A673 (cell line): ENCODE measurements around the gene FBXO41.

Source experiments
- EZH2 ChIP-seq: fragments of 200-600 bp; sonication (generic); IDR thresholded peaks from 2 replicates; pipeline ENCODE4 v1.6.1; 2017; ENCODE audit warnings: borderline replicate concordance, low read depth, mild to moderate bottlenecking, mixed read lengths, antibody characterized with exemption, low read length; ENCODE audit not compliant: poor library complexity, severe bottlenecking
- TF ChIP-seq, protein P1 (sequence below): fragments of 300-800, 200-600 bp; sonication (generic); conservative IDR thresholded peaks from 2 replicates; pipeline ENCODE4 v1.5.1; 2017; ENCODE audit warnings: low read depth, mild to moderate bottlenecking, antibody characterized with exemption, low read length, moderate library complexity, mixed read lengths

DNA sequence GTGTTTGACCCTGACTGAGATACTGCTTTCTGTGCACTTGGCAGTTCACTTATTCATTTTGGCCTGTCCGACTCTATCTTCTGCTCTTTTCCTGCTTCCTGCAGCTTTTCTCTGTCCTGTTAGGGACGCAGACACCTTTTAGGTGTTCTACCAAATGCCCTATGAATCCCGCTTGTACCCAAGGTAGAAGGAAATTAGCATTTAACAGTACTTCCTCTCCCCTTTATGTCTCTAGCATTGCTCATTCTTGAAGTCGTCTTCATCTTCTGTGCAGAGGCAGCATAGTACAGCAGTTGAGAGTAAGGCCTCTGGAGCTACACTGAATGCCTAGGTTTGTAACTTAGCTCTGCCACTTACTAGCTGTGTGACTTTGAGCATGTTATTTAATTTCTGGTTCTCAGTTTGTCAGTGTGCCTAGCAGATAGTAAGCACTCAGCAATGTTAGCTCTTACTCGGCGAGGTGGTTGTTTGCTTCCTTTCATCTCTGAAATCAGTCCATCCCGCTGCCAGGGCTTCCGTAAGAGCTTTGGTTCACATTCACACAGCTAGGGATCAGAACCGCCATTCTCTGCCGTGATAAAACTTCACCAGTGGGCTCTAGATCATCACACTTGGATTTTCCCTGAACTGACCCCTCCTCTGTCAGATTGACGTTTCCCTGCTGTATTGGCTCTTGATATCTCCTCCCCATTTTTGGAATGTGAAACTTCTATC, 48.8 kb downstream of the FBXO41 start:
- TF ChIP-seq, protein P1, sequence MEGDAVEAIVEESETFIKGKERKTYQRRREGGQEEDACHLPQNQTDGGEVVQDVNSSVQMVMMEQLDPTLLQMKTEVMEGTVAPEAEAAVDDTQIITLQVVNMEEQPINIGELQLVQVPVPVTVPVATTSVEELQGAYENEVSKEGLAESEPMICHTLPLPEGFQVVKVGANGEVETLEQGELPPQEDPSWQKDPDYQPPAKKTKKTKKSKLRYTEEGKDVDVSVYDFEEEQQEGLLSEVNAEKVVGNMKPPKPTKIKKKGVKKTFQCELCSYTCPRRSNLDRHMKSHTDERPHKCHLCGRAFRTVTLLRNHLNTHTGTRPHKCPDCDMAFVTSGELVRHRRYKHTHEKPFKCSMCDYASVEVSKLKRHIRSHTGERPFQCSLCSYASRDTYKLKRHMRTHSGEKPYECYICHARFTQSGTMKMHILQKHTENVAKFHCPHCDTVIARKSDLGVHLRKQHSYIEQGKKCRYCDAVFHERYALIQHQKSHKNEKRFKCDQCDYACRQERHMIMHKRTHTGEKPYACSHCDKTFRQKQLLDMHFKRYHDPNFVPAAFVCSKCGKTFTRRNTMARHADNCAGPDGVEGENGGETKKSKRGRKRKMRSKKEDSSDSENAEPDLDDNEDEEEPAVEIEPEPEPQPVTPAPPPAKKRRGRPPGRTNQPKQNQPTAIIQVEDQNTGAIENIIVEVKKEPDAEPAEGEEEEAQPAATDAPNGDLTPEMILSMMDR = no peak
- TF ChIP-seq EZH2 = no peak
